Measurements from ENCODE around the gene GHITM.

Gene GHITM

GRCh38 chr10:84197643-84198042, 58.3 kb downstream of the GHITM start:
- H3K27ac ChIP-seq = no peak overlapping the region
- no peak for TF ChIP-seq ZFX (IDR thresholded peaks at IDR 0.05; ENCODE audit: borderline replicate concordance)
- TF ChIP-seq, protein P1, sequence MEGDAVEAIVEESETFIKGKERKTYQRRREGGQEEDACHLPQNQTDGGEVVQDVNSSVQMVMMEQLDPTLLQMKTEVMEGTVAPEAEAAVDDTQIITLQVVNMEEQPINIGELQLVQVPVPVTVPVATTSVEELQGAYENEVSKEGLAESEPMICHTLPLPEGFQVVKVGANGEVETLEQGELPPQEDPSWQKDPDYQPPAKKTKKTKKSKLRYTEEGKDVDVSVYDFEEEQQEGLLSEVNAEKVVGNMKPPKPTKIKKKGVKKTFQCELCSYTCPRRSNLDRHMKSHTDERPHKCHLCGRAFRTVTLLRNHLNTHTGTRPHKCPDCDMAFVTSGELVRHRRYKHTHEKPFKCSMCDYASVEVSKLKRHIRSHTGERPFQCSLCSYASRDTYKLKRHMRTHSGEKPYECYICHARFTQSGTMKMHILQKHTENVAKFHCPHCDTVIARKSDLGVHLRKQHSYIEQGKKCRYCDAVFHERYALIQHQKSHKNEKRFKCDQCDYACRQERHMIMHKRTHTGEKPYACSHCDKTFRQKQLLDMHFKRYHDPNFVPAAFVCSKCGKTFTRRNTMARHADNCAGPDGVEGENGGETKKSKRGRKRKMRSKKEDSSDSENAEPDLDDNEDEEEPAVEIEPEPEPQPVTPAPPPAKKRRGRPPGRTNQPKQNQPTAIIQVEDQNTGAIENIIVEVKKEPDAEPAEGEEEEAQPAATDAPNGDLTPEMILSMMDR (IDR thresholded peaks at IDR 0.05) = no peak

DNA sequence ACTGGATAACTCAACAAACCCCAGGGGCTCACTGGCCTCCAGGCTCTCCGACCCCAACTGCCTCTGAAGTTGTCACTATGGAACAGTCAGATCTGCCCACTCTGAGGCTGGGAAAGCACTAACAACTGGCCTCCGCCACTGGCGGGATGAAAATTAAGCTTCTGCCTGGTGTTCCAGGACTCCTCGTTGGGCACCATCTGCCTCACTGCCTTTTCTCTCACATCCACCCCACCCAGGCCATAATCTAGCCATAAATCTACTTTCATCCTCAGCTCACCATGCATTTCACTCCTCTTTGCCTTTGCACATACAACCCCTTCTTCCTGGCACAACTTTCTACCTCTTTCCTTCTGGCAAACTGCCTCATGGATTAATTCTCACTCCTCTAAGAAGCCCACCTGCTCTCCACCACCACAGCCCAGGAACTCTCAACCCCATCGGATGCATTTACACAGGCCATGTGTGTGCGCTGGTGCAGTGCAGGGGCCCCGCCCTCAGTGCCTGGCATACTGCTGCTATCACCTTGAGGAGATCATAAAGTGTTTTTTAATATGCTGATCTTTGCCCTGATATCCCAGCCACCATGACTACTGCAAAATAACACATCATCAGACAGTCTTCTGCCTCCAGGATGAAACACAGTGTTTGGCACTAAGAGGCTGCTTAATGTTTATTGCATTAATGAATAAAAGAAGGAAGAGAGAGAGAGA, 59.1 kb downstream of the GHITM start:
- TF ChIP-seq ZFX (IDR thresholded peaks at IDR 0.05; ENCODE audit: borderline replicate concordance) = no peak
- TF ChIP-seq, protein P1 (IDR thresholded peaks at IDR 0.05) = no peak
- H3K27ac ChIP-seq = no peak overlapping the region

- no peak overlapping the region for H3K27ac ChIP-seq
- no peak for TF ChIP-seq ZFX (IDR thresholded peaks at IDR 0.05; ENCODE audit: borderline replicate concordance)
- TF ChIP-seq, protein P1 (IDR thresholded peaks at IDR 0.05) = no peak
Measured at GRCh38 chr10:84200537-84201243, 61.4 kb downstream of the GHITM start.

GRCh38 chr10:84201244-84201606, 61.9 kb downstream of the GHITM start:
- TF ChIP-seq, protein P1 (IDR thresholded peaks at IDR 0.05) = no peak
- TF ChIP-seq ZFX (IDR thresholded peaks at IDR 0.05; ENCODE audit: borderline replicate concordance) = no peak
- no peak overlapping the region for H3K27ac ChIP-seq

DNA sequence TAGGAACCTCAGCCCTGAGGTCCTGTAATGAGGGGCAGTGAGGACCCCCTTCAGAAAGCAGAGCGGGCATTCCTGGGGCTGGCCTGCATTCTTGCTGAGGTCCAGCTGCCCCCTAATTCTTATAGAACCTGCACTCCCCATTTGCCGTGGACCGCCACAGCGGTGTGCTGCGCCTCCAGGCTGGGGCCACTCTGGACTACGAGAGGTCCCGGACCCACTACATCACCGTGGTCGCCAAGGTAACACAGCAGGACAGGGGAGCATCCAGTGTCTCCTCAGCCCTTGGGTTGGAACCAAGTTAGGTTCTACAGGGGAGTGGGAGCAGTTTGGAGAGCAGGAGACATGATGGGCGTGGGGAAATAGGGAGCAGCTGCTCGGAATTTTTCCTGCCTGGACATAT, 62.4 kb downstream of the GHITM start:
- TF ChIP-seq ZFX (IDR thresholded peaks at IDR 0.05; ENCODE audit: borderline replicate concordance) = no peak
- TF ChIP-seq, protein P1 (IDR thresholded peaks at IDR 0.05) = no peak
- no peak overlapping the region for H3K27ac ChIP-seq

DNA sequence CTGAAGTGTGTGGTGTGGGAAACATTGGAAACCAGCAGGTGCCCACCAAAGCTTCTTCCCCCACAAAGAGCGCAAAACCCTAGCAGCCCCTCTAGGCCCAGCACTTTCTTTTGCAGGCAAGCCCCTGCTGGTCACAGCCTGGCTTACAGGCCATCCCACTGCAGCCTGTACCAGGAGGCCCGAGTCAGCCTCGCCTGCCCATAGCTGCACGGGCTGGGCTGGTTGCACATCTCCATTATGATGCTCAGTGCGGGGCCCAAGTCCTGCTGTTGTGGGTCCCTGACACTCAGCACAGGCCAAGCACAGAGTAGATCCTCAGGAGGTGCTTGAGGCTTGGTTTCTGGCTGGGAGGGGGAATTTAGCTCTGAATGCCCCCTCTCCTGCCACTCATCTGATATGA, 63.0 kb downstream of the GHITM start:
- no peak overlapping the region for H3K27ac ChIP-seq
- no peak for TF ChIP-seq ZFX (IDR thresholded peaks at IDR 0.05; ENCODE audit: borderline replicate concordance)
- TF ChIP-seq, protein P1 (IDR thresholded peaks at IDR 0.05) = no peak

Measured in 22Rv1 (cell line).